ENCODE data around the gene NSUN6. TPM values are rescaled to one million over a fixed set of nuclear protein-coding genes. Genes with fewer than 3 reads are reported as not detected.

NSUN6 gene
- total and polyA plus RNA-seq, 2 donors (not counting 1 experiment from before 2014, with no cell fraction given), result 4.2 to 9.4 TPM

DNA sequence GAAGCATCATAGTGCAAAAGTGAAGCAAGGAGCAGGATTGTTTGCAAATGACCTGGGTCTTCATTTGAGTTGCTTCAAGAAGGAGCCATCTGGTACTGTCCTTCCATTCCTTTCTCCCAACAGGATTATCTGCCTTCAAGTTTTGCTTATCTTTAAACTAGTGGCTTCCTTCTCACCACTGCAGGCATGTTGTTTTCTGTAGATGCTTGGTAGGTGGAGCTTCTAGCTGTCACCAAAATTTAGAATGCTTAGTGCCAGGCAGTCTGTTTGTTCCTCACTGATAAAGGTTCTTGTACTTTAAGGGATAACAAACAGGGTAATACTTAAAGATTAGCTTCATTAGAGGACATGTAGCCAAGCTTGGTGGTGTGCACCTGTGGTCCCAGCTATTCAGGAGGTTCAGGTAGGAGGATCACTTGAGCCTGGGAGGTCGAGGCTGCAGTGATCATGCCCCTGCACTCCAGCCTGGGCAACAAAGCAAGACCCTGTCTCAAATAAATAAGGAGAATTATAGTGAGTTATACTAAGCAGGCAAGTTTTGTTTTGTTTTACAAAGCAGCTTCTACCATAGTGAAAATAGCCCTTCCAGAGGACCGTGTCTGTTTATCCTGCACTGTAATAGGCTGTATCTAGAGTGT lies 13.6 kb upstream of the NSUN6 start:
- no peaks in the 10 kb centered on the region for H3K27me3 ChIP-seq (ENCODE audit: control insufficient read depth, insufficient read depth, low read length)
- no peaks in the 10 kb centered on the region for H4K20me1 ChIP-seq (ENCODE audit: control insufficient read depth, extremely low read depth, insufficient read depth, low read length)
- H3K4me1 ChIP-seq (ENCODE audit: control insufficient read depth, extremely low read depth, insufficient read depth, low read length), result peaks cover 12% of the 10 kb centered on the region
- H3K9ac ChIP-seq (ENCODE audit: insufficient read depth, low read length), result no peak overlapping the region
- no peak overlapping the region for H3K27ac ChIP-seq (ENCODE audit: insufficient read depth, low read length)
- no peak overlapping the region for H3K4me3 ChIP-seq (replicated peaks in 1 of 4; ENCODE audit: control extremely low read depth in 1 of 4, insufficient read depth in 1 of 4, low read depth in 3 of 4, low read length in 4 of 4)
- H3K4me2 ChIP-seq (ENCODE audit: extremely low read depth, insufficient read depth, low read length), result no peak overlapping the region
- H3K79me2 ChIP-seq (ENCODE audit: control insufficient read depth, insufficient read depth, low read length), result peaks cover 70% of the 10 kb centered on the region
- TF ChIP-seq, protein P1, sequence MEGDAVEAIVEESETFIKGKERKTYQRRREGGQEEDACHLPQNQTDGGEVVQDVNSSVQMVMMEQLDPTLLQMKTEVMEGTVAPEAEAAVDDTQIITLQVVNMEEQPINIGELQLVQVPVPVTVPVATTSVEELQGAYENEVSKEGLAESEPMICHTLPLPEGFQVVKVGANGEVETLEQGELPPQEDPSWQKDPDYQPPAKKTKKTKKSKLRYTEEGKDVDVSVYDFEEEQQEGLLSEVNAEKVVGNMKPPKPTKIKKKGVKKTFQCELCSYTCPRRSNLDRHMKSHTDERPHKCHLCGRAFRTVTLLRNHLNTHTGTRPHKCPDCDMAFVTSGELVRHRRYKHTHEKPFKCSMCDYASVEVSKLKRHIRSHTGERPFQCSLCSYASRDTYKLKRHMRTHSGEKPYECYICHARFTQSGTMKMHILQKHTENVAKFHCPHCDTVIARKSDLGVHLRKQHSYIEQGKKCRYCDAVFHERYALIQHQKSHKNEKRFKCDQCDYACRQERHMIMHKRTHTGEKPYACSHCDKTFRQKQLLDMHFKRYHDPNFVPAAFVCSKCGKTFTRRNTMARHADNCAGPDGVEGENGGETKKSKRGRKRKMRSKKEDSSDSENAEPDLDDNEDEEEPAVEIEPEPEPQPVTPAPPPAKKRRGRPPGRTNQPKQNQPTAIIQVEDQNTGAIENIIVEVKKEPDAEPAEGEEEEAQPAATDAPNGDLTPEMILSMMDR (conservative IDR thresholded peaks at IDR 0.05 in 1 of 2, IDR thresholded peaks at IDR 0.05 in 1 of 2; ENCODE audit: low read depth in 1 of 2, low read length in 2 of 2), result no peak
- no peak for TF ChIP-seq EZH2 (IDR thresholded peaks at IDR 0.05; ENCODE audit: low read length, missing control alignments)
- no peak overlapping the region for H2AFZ ChIP-seq (ENCODE audit: low read length)
- no peak for DNase-seq (ENCODE audit: low read depth in 2 of 2)
- H3K9me3 ChIP-seq (ENCODE audit: control insufficient read depth, insufficient read depth, low read depth, low read length), result no peaks in the 10 kb centered on the region
- H3K36me3 ChIP-seq (ENCODE audit: control insufficient read depth, insufficient read depth, low read length), result no peaks in the 10 kb centered on the region

DNA sequence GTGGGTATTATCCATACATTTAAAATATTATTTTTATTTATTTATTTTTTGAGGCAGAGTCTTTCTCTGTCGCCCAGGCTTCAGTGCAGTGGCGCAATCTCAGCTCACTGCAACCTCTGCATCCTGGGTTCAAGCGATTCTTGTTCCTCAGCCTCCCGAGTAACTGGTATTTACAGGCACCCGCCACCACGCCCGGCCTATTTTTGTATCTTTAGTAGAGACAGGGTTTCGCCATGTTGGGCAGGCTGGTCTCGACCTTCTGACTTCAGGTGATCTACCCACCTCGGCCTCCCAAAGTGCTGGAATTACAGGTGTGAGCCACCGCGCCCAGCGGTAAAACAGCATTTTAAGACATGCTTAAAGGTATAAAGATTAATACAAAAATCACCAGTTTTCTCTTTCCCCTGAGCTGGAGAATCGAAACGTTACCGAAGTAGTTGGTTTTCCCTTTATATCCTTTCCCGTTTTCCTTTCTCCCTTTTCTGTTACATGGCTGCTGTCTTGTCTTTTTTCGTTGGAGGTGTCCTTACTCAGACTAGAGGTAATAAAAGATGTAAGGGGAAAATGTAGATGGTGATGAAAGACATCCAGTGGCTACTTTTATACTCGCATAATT lies 9.5 kb upstream of the NSUN6 start:
- Histone ChIP-seq H3K4me2 (ENCODE audit: extremely low read depth, insufficient read depth, low read length) (peak overlapping the region; percentile 84), H3K4me1 (ENCODE audit: control insufficient read depth, extremely low read depth, insufficient read depth, low read length) (peaks cover 10% of the 10 kb centered on the region), H3K4me3 (replicated peaks in 1 of 4; ENCODE audit: control extremely low read depth in 1 of 4, insufficient read depth in 1 of 4, low read depth in 3 of 4, low read length in 4 of 4) (peak overlapping the region; percentile 60 to 99 (median 92)), H3K27me3 (ENCODE audit: control insufficient read depth, insufficient read depth, low read length) (no peaks in the 10 kb centered on the region), H3K27ac (ENCODE audit: insufficient read depth, low read length) (no peak overlapping the region), H3K36me3 (ENCODE audit: control insufficient read depth, insufficient read depth, low read length) (no peaks in the 10 kb centered on the region), H3K9ac (ENCODE audit: insufficient read depth, low read length) (no peak overlapping the region), H4K20me1 (ENCODE audit: control insufficient read depth, extremely low read depth, insufficient read depth, low read length) (no peaks in the 10 kb centered on the region), H2AFZ (ENCODE audit: low read length) (no peak overlapping the region), H3K9me3 (ENCODE audit: control insufficient read depth, insufficient read depth, low read depth, low read length) (no peaks in the 10 kb centered on the region), H3K79me2 (ENCODE audit: control insufficient read depth, insufficient read depth, low read length) (peaks cover 59% of the 10 kb centered on the region)
- TF ChIP-seq, protein P1 (conservative IDR thresholded peaks at IDR 0.05 in 1 of 2, IDR thresholded peaks at IDR 0.05 in 1 of 2; ENCODE audit: low read depth in 1 of 2, low read length in 2 of 2), result no peak
- no peak for TF ChIP-seq EZH2 (IDR thresholded peaks at IDR 0.05; ENCODE audit: low read length, missing control alignments)
- no peak for DNase-seq (ENCODE audit: low read depth in 2 of 2)

DNA sequence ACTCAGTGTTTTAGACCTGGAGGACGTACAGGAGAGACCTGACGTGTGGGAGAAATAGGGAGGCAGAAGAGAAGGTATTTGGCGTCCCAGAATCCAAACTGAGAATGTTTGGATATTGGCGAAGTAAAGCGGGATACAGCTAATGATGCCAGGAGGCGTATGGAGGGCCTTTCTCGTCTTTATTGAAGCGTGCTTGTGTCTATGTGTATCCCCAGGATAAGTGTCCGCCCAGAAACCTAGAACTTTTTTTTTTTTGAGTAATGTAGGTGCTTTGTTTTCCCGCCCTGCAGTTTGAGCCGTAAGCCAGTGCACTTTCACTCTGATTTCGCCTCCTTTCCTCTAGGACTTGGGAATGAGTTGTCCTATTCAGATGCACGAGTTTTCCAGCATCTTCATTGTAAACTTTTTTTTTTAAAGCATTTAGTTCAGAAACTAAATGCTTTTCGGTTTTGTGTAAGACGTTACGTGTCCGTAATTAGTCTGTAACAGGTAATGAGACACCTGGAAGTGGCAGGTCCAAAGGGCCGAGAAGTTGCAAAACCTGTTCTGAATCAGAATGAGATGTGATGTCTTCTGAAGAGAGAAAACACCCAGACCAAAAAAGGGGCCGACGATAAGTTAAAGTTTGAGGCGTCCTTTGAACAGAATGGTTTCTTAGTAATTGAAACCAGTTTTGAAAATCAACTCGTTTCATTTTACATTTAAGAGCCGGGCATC lies 8.6 kb upstream of the NSUN6 start:
- Histone ChIP-seq H3K27me3 (ENCODE audit: control insufficient read depth, insufficient read depth, low read length) (no peaks in the 10 kb centered on the region), H3K9ac (ENCODE audit: insufficient read depth, low read length) (peak overlapping the region; percentile 97), H3K4me3 (replicated peaks in 1 of 4; ENCODE audit: control extremely low read depth in 1 of 4, insufficient read depth in 1 of 4, low read depth in 3 of 4, low read length in 4 of 4) (peak overlapping the region; percentile 60 to 99 (median 92)), H3K36me3 (ENCODE audit: control insufficient read depth, insufficient read depth, low read length) (no peaks in the 10 kb centered on the region), H3K9me3 (ENCODE audit: control insufficient read depth, insufficient read depth, low read depth, low read length) (no peaks in the 10 kb centered on the region), H3K27ac (ENCODE audit: insufficient read depth, low read length) (peak overlapping the region; percentile 97), H2AFZ (ENCODE audit: low read length) (peak overlapping the region; percentile 40), H3K79me2 (ENCODE audit: control insufficient read depth, insufficient read depth, low read length) (peaks cover 50% of the 10 kb centered on the region), H3K4me2 (ENCODE audit: extremely low read depth, insufficient read depth, low read length) (peak overlapping the region; percentile 84), H4K20me1 (ENCODE audit: control insufficient read depth, extremely low read depth, insufficient read depth, low read length) (no peaks in the 10 kb centered on the region), H3K4me1 (ENCODE audit: control insufficient read depth, extremely low read depth, insufficient read depth, low read length) (peaks cover 5% of the 10 kb centered on the region)
- peak; percentile 35 to 39 for DNase-seq (ENCODE audit: low read depth in 2 of 2)
- TF ChIP-seq EZH2 (IDR thresholded peaks at IDR 0.05; ENCODE audit: low read length, missing control alignments), result no peak
- TF ChIP-seq, protein P1 (conservative IDR thresholded peaks at IDR 0.05 in 1 of 2, IDR thresholded peaks at IDR 0.05 in 1 of 2; ENCODE audit: low read depth in 1 of 2, low read length in 2 of 2), result no peak

All from fibroblast of lung (primary cell).